ENCODE data around the gene DAPK1.

DNA sequence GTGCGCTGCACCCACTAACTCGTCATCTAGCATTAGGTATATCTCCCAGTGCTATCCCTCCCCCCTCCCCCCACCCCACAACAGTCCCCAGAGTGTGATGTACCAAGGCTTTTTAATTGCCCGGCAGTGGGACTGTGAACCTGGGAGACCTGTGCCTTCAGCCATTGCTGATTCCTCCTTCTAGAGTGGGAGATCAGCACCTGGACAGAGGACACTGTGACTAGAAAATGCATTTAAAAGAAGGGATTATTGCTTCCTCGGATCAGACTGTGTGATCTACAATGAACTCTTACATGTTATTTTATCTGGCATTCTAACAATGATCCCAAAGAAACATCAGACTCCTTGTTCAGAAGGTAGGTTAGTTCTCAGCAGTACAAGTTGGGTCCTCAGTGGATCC, 254.2 kb downstream of the DAPK1 start:
- TF ChIP-seq, protein P1, sequence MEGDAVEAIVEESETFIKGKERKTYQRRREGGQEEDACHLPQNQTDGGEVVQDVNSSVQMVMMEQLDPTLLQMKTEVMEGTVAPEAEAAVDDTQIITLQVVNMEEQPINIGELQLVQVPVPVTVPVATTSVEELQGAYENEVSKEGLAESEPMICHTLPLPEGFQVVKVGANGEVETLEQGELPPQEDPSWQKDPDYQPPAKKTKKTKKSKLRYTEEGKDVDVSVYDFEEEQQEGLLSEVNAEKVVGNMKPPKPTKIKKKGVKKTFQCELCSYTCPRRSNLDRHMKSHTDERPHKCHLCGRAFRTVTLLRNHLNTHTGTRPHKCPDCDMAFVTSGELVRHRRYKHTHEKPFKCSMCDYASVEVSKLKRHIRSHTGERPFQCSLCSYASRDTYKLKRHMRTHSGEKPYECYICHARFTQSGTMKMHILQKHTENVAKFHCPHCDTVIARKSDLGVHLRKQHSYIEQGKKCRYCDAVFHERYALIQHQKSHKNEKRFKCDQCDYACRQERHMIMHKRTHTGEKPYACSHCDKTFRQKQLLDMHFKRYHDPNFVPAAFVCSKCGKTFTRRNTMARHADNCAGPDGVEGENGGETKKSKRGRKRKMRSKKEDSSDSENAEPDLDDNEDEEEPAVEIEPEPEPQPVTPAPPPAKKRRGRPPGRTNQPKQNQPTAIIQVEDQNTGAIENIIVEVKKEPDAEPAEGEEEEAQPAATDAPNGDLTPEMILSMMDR (IDR thresholded peaks at IDR 0.05 in 2 of 3, conservative IDR thresholded peaks at IDR 0.05 in 1 of 3; ENCODE audit: control insufficient read depth in 2 of 3, extremely low read depth in 1 of 3, insufficient read depth in 1 of 3, low read depth in 3 of 3, low read length in 3 of 3): no peak
- TF ChIP-seq POLR2AphosphoS2 (IDR thresholded peaks at IDR 0.05; ENCODE audit: low read depth, low read length) (no peak), BCL11A (IDR thresholded peaks at IDR 0.05; ENCODE audit: low read depth, low read length) (no peak), TCF12 (IDR thresholded peaks at IDR 0.05; ENCODE audit: low read depth, low read length) (no peak), POLR2A (IDR thresholded peaks at IDR 0.05; ENCODE audit: low read depth, low read length) (no peak), ZNF274 (IDR thresholded peaks at IDR 0.05; ENCODE audit: insufficient read depth, insufficient read length) (no peak), EZH2 (IDR thresholded peaks at IDR 0.05; ENCODE audit: borderline replicate concordance, control insufficient read depth, low read depth, low read length) (no peak), YY1 (IDR thresholded peaks at IDR 0.05; ENCODE audit: low read depth, low read length) (no peak), TCF3 (IDR thresholded peaks at IDR 0.05; ENCODE audit: borderline replicate concordance, insufficient read depth, low read depth, low read length) (no peak), HDAC6 (IDR thresholded peaks at IDR 0.05; ENCODE audit: unreplicated experiment) (no peak)
- TF ChIP-seq, protein P2, sequence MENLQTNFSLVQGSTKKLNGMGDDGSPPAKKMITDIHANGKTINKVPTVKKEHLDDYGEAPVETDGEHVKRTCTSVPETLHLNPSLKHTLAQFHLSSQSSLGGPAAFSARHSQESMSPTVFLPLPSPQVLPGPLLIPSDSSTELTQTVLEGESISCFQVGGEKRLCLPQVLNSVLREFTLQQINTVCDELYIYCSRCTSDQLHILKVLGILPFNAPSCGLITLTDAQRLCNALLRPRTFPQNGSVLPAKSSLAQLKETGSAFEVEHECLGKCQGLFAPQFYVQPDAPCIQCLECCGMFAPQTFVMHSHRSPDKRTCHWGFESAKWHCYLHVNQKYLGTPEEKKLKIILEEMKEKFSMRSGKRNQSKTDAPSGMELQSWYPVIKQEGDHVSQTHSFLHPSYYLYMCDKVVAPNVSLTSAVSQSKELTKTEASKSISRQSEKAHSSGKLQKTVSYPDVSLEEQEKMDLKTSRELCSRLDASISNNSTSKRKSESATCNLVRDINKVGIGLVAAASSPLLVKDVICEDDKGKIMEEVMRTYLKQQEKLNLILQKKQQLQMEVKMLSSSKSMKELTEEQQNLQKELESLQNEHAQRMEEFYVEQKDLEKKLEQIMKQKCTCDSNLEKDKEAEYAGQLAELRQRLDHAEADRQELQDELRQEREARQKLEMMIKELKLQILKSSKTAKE (IDR thresholded peaks at IDR 0.05; ENCODE audit: low read depth, poor library complexity, severe bottlenecking): no peak
- TF ChIP-seq, protein P3, sequence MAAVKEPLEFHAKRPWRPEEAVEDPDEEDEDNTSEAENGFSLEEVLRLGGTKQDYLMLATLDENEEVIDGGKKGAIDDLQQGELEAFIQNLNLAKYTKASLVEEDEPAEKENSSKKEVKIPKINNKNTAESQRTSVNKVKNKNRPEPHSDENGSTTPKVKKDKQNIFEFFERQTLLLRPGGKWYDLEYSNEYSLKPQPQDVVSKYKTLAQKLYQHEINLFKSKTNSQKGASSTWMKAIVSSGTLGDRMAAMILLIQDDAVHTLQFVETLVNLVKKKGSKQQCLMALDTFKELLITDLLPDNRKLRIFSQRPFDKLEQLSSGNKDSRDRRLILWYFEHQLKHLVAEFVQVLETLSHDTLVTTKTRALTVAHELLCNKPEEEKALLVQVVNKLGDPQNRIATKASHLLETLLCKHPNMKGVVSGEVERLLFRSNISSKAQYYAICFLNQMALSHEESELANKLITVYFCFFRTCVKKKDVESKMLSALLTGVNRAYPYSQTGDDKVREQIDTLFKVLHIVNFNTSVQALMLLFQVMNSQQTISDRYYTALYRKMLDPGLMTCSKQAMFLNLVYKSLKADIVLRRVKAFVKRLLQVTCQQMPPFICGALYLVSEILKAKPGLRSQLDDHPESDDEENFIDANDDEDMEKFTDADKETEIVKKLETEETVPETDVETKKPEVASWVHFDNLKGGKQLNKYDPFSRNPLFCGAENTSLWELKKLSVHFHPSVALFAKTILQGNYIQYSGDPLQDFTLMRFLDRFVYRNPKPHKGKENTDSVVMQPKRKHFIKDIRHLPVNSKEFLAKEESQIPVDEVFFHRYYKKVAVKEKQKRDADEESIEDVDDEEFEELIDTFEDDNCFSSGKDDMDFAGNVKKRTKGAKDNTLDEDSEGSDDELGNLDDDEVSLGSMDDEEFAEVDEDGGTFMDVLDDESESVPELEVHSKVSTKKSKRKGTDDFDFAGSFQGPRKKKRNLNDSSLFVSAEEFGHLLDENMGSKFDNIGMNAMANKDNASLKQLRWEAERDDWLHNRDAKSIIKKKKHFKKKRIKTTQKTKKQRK (IDR thresholded peaks at IDR 0.05; ENCODE audit: low read depth, low read length): no peak
